CD4-positive, alpha-beta memory T cell (primary cell): ENCODE measurements around the gene PLTP. TPM values are rescaled to one million over a fixed set of nuclear protein-coding genes. Genes with fewer than 3 reads are reported as not detected.
A peak's percentile ranks its signal among the peaks of the same experiment; 100 is the strongest.
"Not testable (repeated sequence)": the region's sequence is repeated elsewhere in the genome, so short reads cannot be mapped to it uniquely, and the experiment has no call there.

Experiments used
- CTCF ChIA-PET: fragments of 350-600 bp; sonication (Branson Sonifier 250); formaldehyde crosslinking; loops from one replicate; lab custom pipeline; 2021; ENCODE audit warnings: inconsistent platforms; ENCODE audit not compliant: partially characterized antibody; lab: Charles Lee
- POLR2A ChIA-PET: fragments of 350-600 bp; sonication (Branson Sonifier 250); formaldehyde crosslinking; loops from one replicate; lab custom pipeline; 2021; ENCODE audit not compliant: partially characterized antibody; lab: Charles Lee
- DNase-seq, 5 donors: peaks; one replicate each; pipeline versions ENCODE4 v3.0.0 to v3.0.0-alpha.2; 2020 to 2022; ENCODE audit warnings: mixed read lengths in 1 of 5
- H3K27ac ChIP-seq: one replicate; pipeline ENCODE4 v1.7.0; 2013; ENCODE audit warnings: low read depth, low read length
- H3K27me3 ChIP-seq: 2 replicates; pipeline ENCODE4 v1.7.0; 2013; ENCODE audit warnings: mild to moderate bottlenecking, low read length, moderate library complexity; ENCODE audit not compliant: insufficient read depth
- H3K36me3 ChIP-seq: 2 replicates; pipeline ENCODE4 v1.7.0; 2013; ENCODE audit warnings: mild to moderate bottlenecking, low read length, moderate library complexity; ENCODE audit not compliant: insufficient read depth
- H3K4me1 ChIP-seq: 2 replicates; pipeline ENCODE4 v1.7.0; 2013; ENCODE audit warnings: mild to moderate bottlenecking, low read length, moderate library complexity; ENCODE audit not compliant: insufficient read depth
- H3K4me3 ChIP-seq, 2 donors: one replicate each; pipeline ENCODE4 v1.7.0; 2013; ENCODE audit warnings: low read length in 2 of 2, mild to moderate bottlenecking in 1 of 2
- H3K9me3 ChIP-seq, 2 donors: one replicate each; pipeline ENCODE4 v1.7.0; 2013; ENCODE audit warnings: low read length in 2 of 2, control low read depth in 1 of 2; ENCODE audit not compliant: control insufficient read depth in 1 of 2
- H3K27ac Mint-ChIP-seq, 7 donors: one replicate each; pipeline ENCODE4 v1.8.0; 2020 to 2021; ENCODE audit warnings: mixed read lengths in 7 of 7, mild to moderate bottlenecking in 6 of 7, inconsistent platforms in 3 of 7, moderate library complexity in 3 of 7
- H3K27me3 Mint-ChIP-seq, 2 donors: one replicate each; pipeline ENCODE4 v1.8.0; 2020 to 2021; ENCODE audit warnings: mixed read lengths in 2 of 2
- H3K36me3 Mint-ChIP-seq, 2 donors: one replicate each; pipeline ENCODE4 v1.8.0; 2020 to 2021; ENCODE audit warnings: mixed read lengths in 2 of 2, inconsistent platforms in 1 of 2, mild to moderate bottlenecking in 1 of 2
- H3K4me1 Mint-ChIP-seq, 4 donors: one replicate each; pipeline ENCODE4 v1.8.0; 2020 to 2021; ENCODE audit warnings: mixed read lengths in 4 of 4, mild to moderate bottlenecking in 1 of 4
- H3K4me3 Mint-ChIP-seq, 8 donors: one replicate each; pipeline ENCODE4 v1.8.0; 2020 to 2021; ENCODE audit warnings: mixed read lengths in 8 of 8, mild to moderate bottlenecking in 7 of 8, moderate library complexity in 6 of 8, inconsistent platforms in 3 of 8
- H3K9me3 Mint-ChIP-seq, 8 donors: one replicate each; pipeline ENCODE4 v1.8.0; 2020 to 2021; ENCODE audit warnings: mixed read lengths in 8 of 8, mild to moderate bottlenecking in 5 of 8, inconsistent platforms in 3 of 8, moderate library complexity in 1 of 8
- intact Hi-C: fragments of 100-400 bp; cut with micrococcal nuclease; formaldehyde crosslinking; loops from one replicate; pipeline ENCODE4 v1.15.1; 2023
- polyA plus RNA-seq, 2 donors: library from polyadenylated mRNA; unstranded; fragments of 300-500 nt; fragmentation: Illumina TruSeq; gene quantifications; one replicate each; pipeline ENCODE4 v1.2.3, GENCODE V29; 2021
- total RNA-seq, 2 experiments: library from RNA; stranded (reverse); gene quantifications; one replicate each; pipeline ENCODE4 v1.2.3, GENCODE V29; 2021

Gene PLTP
- total and polyA plus RNA-seq, 4 experiments from 2014 or later, result 0.19 to 0.69 (median 0.29) TPM; not detected in 1

DNA sequence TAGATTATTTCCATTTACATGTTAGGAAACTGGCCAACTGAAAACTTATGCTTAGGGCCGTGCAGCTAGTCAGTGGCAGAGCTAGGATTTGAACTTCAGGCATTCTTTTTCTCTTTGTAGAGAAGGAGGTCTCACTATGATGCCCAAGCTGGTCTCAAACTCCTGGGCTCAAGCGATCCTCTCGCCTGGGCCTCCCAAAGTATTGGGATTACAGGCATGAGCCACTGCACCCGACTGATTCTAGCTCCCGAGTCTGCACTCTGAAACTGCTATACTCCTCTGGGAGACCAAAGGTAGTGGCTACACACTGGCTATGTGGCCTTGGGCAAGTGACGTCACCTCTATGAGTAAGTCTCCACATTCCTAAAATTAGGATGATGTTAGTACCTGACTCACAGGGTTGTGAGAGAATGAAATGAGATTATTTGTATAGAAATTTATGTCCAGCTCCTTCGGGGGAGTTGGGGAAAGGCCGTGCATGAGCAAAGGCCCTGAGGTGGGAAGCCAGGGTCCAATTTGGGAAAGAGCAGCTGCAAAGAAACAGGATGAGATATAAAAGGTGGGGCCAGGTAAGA, 6.4 kb downstream of the PLTP start:
- ChIA-PET CTCF (interaction anchor here (1.2 to 1.3 kb wide), 2 partner anchors 14 to 65 kb away, joined by 3 read pairs; no protein-coding TSS in a partner anchor), POLR2A (interaction anchor here (1.1 to 1.2 kb wide), 5 partner anchors 14 to 29 kb away, joined by 3 to 5 read pairs (median 3); partner anchors contain the start of genes CTSA, NEURL2, PCIF1 and ZSWIM1)
- peak overlapping the region in 1 of 8 donors; percentile 5 for H3K4me3 Mint-ChIP-seq
- Histone ChIP-seq H3K27me3 (no peaks in the 10 kb centered on the region), H3K36me3 (no peaks in the 10 kb centered on the region), H3K4me3 (no peak overlapping the region), H3K9me3 (no peaks in the 10 kb centered on the region), H3K4me1 (peaks cover under 1% of the 10 kb centered on the region), H3K27ac (no peak overlapping the region)
- intact Hi-C loops, result no loop called here
- peak overlapping the region in 1 of 7 donors; percentile 65 for H3K27ac Mint-ChIP-seq
- no peaks in the 10 kb centered on the region for H3K9me3 Mint-ChIP-seq
- DNase-seq, result no peak
- H3K27me3 Mint-ChIP-seq, result no peaks in the 10 kb centered on the region
- no peaks in the 10 kb centered on the region for H3K36me3 Mint-ChIP-seq
- peaks cover 1 to 3% (median 1%) of the 10 kb centered on the region in 4 donors for H3K4me1 Mint-ChIP-seq

DNA sequence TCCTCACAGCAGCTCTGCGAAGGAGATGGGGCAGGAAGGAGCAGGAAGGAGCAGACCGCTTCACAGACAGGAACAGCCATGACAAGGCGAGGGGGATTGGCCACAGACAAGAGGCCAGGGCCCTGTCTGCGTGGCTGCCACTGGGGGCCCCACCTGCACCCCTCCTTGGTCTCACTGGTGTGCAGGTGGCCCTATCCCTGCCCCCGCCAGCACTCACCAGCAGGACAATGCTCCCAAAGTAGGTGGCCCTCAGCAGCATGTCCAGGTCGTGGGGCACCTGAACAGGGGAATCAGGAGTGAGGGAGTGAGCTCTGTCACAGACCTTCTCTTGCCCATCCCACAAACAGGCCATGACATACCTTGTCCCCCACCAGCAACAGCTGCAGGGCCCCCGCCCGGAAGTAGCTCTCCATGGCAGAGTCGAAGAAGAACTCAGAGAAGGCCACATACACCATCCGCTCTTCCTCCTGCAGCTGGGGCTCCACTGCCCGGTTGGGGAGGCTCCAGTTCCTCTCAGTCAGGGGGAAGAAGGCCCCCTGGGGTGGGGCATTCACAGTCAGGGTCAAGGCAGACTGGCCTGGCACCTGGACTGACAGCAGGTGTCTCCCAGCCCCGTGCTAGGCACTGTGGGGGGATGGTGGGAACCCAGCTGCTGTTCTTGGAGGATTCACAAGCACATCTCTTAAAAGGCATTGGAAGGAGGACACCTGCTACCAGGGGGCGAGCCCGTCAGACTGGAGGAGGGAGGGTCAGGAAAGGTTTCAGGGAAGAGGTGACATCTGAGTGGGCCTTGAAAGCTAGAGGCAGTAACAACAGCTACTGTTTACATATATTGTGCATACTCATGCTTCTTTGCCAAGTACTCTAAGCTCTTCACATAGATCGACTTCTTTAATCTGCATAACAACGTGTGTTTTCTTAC, 7.1 kb downstream of the PLTP start:
- Mint-ChIP-seq H3K9me3 (no peaks in the 10 kb centered on the region), H3K27me3 (no peaks in the 10 kb centered on the region), H3K36me3 (no peaks in the 10 kb centered on the region), H3K27ac (no peak overlapping the region), H3K4me1 (no peaks in the 10 kb centered on the region), H3K4me3 (no peak overlapping the region)
- no peak for DNase-seq
- ChIA-PET CTCF (interaction anchor here (1.2 to 1.3 kb wide), 2 partner anchors 13 to 66 kb away, joined by 3 read pairs; no protein-coding TSS in a partner anchor), POLR2A (interaction anchor here (1.1 to 1.2 kb wide), 6 partner anchors 13 to 30 kb away, joined by 3 to 5 read pairs (median 3); partner anchors contain the start of genes CTSA, NEURL2, PCIF1 and ZSWIM1)
- Histone ChIP-seq H3K4me3 (no peak overlapping the region), H3K4me1 (no peaks in the 10 kb centered on the region), H3K9me3 (no peaks in the 10 kb centered on the region), H3K27ac (no peak overlapping the region), H3K36me3 (no peaks in the 10 kb centered on the region), H3K27me3 (no peaks in the 10 kb centered on the region)
- intact Hi-C loops, result no loop called here

DNA sequence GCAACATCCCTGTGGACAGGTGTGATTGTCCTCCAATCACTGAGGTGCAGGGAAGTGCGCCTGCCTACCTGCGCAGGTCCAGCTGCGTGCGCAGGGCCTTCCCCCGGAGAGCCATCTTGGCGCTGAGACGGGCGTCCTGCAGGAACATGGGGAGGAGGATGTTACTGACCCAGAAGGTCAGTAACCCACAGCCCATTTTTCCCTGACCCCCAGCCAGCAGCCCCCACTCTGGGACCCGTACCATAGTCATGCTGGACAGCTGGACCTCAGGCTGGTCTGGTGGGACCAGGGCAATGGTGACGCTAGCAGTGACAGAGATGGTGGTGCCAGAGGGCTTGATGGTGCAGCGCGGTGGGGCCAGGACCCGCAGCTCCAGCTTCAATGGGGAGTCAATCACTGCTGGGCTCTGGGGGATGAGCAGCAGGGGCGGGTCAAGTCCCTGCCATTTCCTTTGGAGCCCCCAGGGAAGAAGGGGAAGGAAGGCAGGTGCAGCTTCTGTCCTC, 9.7 kb downstream of the PLTP start:
- Mint-ChIP-seq H3K9me3 (no peaks in the 10 kb centered on the region), H3K27me3 (no peaks in the 10 kb centered on the region), H3K36me3 (peaks cover 4 to 15% of the 10 kb centered on the region in 2 donors), H3K4me1 (peaks cover 0 to 2% (median under 1%) of the 10 kb centered on the region in 4 donors), H3K4me3 (no peak overlapping the region), H3K27ac (no peak overlapping the region)
- no peak for DNase-seq
- Histone ChIP-seq H3K27ac (no peak overlapping the region), H3K4me1 (no peaks in the 10 kb centered on the region), H3K27me3 (no peaks in the 10 kb centered on the region), H3K36me3 (peaks cover 9% of the 10 kb centered on the region), H3K4me3 (no peak overlapping the region), H3K9me3 (no peaks in the 10 kb centered on the region)
- intact Hi-C loops, result no loop called here
- POLR2A ChIA-PET, result interaction anchor here (0.7 to 1.9 kb wide), 4 partner anchors 10 to 32 kb away, joined by 3 to 6 read pairs (median 4); partner anchors contain the start of genes CTSA, NEURL2 and PCIF1
- CTCF ChIA-PET, result no interaction called here

DNA sequence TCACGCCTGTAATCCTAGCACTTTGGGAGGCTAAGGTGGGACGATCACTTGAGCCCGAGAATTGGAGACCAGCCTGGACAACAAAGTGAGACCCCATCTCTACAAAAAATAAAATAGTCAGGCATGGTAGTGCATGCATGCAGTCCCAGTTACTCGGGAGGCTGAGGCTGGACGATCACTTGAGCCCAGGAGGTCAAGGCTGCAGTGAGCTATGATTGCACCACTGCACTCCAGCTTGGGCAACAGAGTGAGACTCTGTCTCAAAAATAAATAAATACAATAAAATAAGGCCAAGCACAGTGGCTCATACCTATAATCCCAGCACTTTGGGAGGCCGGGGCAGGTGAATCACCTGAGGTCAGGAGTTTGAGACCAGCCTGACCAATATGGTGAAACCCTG, 10.6 kb downstream of the PLTP start:
- H3K27ac ChIP-seq, DNase-seq, H3K27me3 Mint-ChIP-seq, CTCF ChIA-PET, H3K9me3 ChIP-seq, intact Hi-C loops, H3K27me3 ChIP-seq, H3K4me3 Mint-ChIP-seq, H3K27ac Mint-ChIP-seq, H3K4me1 Mint-ChIP-seq, H3K4me3 ChIP-seq, H3K9me3 Mint-ChIP-seq, H3K4me1 ChIP-seq, H3K36me3 ChIP-seq: not testable (repeated sequence)
- H3K36me3 Mint-ChIP-seq, result peaks cover 4 to 17% of the 10 kb centered on the region in 2 donors
- POLR2A ChIA-PET, result interaction anchor here (1.1 to 1.9 kb wide), 3 partner anchors 9 to 33 kb away, joined by 4 to 6 read pairs (median 4); partner anchors contain the start of genes CTSA, NEURL2 and PCIF1

DNA sequence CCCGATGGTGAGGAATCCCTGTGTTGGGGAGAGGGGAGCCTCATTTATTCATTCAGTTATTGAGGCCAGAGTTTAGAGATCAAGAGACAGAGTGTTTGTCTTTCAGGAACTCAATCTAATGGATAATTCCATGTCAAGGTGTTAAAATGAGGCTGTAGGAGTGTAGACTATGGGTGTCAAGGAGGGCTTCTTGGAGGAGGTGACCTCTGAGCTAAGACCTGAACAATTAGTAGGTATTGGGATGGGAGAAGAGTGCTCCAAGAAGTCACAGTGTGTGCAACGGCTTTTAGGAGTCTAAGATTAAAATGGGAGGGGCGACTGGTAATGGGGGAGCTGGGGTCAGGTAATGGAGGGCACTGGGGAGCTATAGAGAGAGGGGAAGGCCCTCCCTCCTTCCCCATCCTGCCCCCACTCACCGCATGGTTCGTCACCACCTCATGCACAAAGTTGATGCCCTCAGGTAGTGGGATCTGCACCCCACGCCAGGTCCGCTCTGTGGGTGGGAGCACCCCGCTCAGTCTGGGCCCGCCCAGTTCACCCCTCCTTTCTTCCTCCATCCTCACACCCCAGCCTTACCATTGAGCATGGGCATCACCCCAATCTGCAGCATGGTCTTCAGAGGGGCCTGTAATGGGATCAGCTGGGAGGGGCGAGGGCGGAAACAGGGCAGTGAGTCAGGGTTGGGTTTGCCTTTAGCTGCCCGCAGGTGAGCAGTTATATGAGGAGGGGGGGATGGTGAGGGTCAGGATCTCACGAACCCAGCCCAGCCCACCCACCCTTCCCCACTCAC, 12.7 kb downstream of the PLTP start:
- ChIA-PET POLR2A (interaction anchor here (1.9 kb wide), 1 partner anchor 18 kb away, joined by 7 read pairs; the partner anchor contains the start of gene ZSWIM1), CTCF (no interaction called here)
- Histone ChIP-seq H3K27me3 (no peaks in the 10 kb centered on the region), H3K36me3 (peaks cover 14% of the 10 kb centered on the region), H3K27ac (no peak overlapping the region), H3K4me3 (no peak overlapping the region), H3K4me1 (peaks cover under 1% of the 10 kb centered on the region), H3K9me3 (no peaks in the 10 kb centered on the region)
- Mint-ChIP-seq H3K9me3 (no peaks in the 10 kb centered on the region), H3K36me3 (peaks cover 4 to 21% of the 10 kb centered on the region in 2 donors), H3K4me3 (no peak overlapping the region), H3K27me3 (no peaks in the 10 kb centered on the region), H3K27ac (no peak overlapping the region), H3K4me1 (peaks cover 2 to 4% (median 2%) of the 10 kb centered on the region in 4 donors)
- no peak for DNase-seq
- intact Hi-C loops, result no loop called here

DNA sequence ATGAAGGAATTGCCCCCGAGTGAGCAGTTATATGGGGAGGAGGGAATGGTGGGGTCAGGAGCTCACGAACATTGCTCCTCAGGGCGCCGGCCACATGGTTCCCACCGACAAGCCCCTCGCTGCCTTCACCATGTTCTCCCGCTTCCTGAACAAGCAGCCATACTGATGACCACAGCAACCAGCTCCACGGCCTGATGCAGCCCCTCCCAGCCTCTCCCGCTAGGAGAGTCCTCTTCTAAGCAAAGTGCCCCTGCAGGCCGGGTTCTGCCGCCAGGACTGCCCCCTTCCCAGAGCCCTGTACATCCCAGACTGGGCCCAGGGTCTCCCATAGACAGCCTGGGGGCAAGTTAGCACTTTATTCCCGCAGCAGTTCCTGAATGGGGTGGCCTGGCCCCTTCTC, 13.7 kb downstream of the PLTP start:
- Histone ChIP-seq H3K27ac (no peak overlapping the region), H3K4me3 (no peak overlapping the region), H3K9me3 (no peaks in the 10 kb centered on the region), H3K4me1 (peaks cover 10% of the 10 kb centered on the region), H3K27me3 (no peaks in the 10 kb centered on the region), H3K36me3 (peaks cover 20% of the 10 kb centered on the region)
- H3K36me3 Mint-ChIP-seq, result peaks cover 4 to 28% of the 10 kb centered on the region in 2 donors
- peaks cover 2 to 14% (median 8%) of the 10 kb centered on the region in 4 donors for H3K4me1 Mint-ChIP-seq
- no peak overlapping the region for H3K27ac Mint-ChIP-seq
- H3K4me3 Mint-ChIP-seq, result no peak overlapping the region
- no peaks in the 10 kb centered on the region for H3K27me3 Mint-ChIP-seq
- CTCF ChIA-PET, result no interaction called here
- no peak for DNase-seq
- POLR2A ChIA-PET, result interaction anchor here (1.9 kb wide), 1 partner anchor 17 kb away, joined by 7 read pairs; the partner anchor contains the start of gene ZSWIM1
- H3K9me3 Mint-ChIP-seq, result peaks cover 0 to 2% (median 0%) of the 10 kb centered on the region in 8 donors
- intact Hi-C loops, result no loop called here
